HG03108 (cell line): ENCODE data around the gene SLC35F3.
"Not testable (repeated sequence)": the region's sequence is repeated elsewhere in the genome, so short reads cannot be mapped to it uniquely, and the experiment has no call there.

Experiments
- ATAC-seq: cut with Tn5 transposase; IDR thresholded peaks from one replicate; pipeline ENCODE4 v1.9.1; 2021; ENCODE audit warnings: moderate library complexity; ENCODE audit not compliant: unreplicated experiment

Gene SLC35F3

GRCh38 chr1:233904633-233905415 is at the start of gene SLC35F3:
Gene SLC35F3, plus strand, starts transcription at chr1:233904676.
- ATAC-seq: no peak

GRCh38 chr1:233859446-233859845 is 45.0 kb upstream of the SLC35F3 start:
- no peak for ATAC-seq

- ATAC-seq: no peak
Measured at GRCh38 chr1:233863901-233864545, 40.5 kb upstream of the SLC35F3 start.

- ATAC-seq: no peak
Measured at GRCh38 chr1:233864578-233864977, 39.9 kb upstream of the SLC35F3 start.

GRCh38 chr1:233865216-233865615 is 39.3 kb upstream of the SLC35F3 start:
- ATAC-seq: no peak

- no peak for ATAC-seq
Measured at GRCh38 chr1:233865902-233866301, 38.6 kb upstream of the SLC35F3 start.

GRCh38 chr1:233867028-233867427 is 37.4 kb upstream of the SLC35F3 start:
- no peak for ATAC-seq

- ATAC-seq: no peak
Measured at GRCh38 chr1:233868461-233868860, 36.0 kb upstream of the SLC35F3 start.

- no peak for ATAC-seq
Measured at GRCh38 chr1:233869680-233870079, 34.8 kb upstream of the SLC35F3 start.

- ATAC-seq: no peak
Measured at GRCh38 chr1:233873666-233874065, 30.8 kb upstream of the SLC35F3 start.

GRCh38 chr1:233879841-233880240 is 24.6 kb upstream of the SLC35F3 start:
- no peak for ATAC-seq

- ATAC-seq: no peak
Measured at GRCh38 chr1:233883671-233884070, 20.8 kb upstream of the SLC35F3 start.

GRCh38 chr1:233884461-233885151 is 19.9 kb upstream of the SLC35F3 start:
- ATAC-seq: no peak

- ATAC-seq: no peak
Measured at GRCh38 chr1:233885196-233885920, 19.1 kb upstream of the SLC35F3 start.

GRCh38 chr1:233891151-233891550 is 13.3 kb upstream of the SLC35F3 start:
- not testable (repeated sequence) for ATAC-seq

GRCh38 chr1:233897325-233898162 is 6.9 kb upstream of the SLC35F3 start:
- ATAC-seq: peak; percentile 100

- no peak for ATAC-seq
Measured at GRCh38 chr1:233901495-233901894, 3.0 kb upstream of the SLC35F3 start.

- no peak for ATAC-seq
Measured at GRCh38 chr1:233905416-233906051, 1.1 kb downstream of the SLC35F3 start.

GRCh38 chr1:233907151-233907550 is 2.7 kb downstream of the SLC35F3 start:
- ATAC-seq: no peak

GRCh38 chr1:233908092-233908491 is 3.6 kb downstream of the SLC35F3 start:
- no peak for ATAC-seq
